Measurements from ENCODE around the gene CROCC2. TPM values are rescaled to one million over a fixed set of nuclear protein-coding genes. Genes with fewer than 3 reads are reported as not detected.

The CROCC2 gene
- total and polyA plus RNA-seq, 2 donors from 2014 or later: 0.13 TPM; not detected in 1

DNA sequence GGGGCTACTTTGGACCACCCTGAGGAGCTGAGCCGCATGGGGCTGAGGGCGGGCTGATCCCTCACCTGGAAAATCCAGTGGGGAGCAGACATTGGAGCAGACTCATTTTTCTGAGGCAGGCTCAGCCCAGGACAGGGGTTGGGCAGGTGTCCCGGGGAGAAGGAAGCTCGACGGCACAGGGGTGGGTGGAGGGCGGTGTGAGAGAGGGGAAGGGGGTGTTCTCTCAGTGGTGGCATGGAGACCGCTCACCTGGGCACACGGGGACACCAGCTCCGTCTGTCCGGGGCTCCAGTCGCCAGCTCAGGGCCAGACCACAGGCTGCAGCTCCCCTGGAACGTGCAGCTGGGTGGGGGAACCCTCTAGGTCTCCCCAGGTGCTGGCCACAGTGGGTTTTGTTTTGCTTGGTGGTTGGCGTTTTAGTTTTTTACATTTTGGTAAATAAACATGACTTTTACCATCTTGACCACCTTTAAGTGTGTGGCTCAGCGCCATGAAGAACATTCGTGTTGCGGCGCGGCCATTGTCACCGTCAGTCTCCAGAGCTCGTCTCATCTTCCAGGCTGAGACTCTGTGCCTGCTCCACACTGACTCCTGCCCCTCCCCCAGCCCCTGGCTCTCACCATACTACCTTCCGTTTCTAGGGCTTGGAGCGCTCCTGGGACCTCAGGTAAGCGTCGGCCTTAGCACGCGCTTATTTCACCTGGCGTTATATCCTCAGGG, 5.8 kb upstream of the CROCC2 start:
- FAIRE-seq (no peak), DNase-seq (no peak)
- H3K9ac ChIP-seq (ENCODE audit: low read length in 3 of 3): no peak overlapping the region
- TF ChIP-seq CTCF (IDR thresholded peaks at IDR 0.05; ENCODE audit: borderline replicate concordance, extremely low read depth, insufficient read depth): no peak
- H3K9me3 ChIP-seq (ENCODE audit: control insufficient read depth in 2 of 3, insufficient read depth in 1 of 3, low read length in 3 of 3): no peaks in the 10 kb centered on the region
- no peaks in the 10 kb centered on the region for H3K27me3 ChIP-seq (ENCODE audit: control insufficient read depth, insufficient read depth, low read length)
- no peak overlapping the region for H3K27ac ChIP-seq (ENCODE audit: low read depth in 2 of 2, low read length in 2 of 2)
- peaks cover 0 to 18% (median 0%) of the 10 kb centered on the region in 3 donors for H3K4me1 ChIP-seq (ENCODE audit: control insufficient read depth in 2 of 3, insufficient read depth in 2 of 3, low read depth in 1 of 3, low read length in 3 of 3)
- H3K4me3 ChIP-seq (ENCODE audit: low read length in 3 of 3): no peak overlapping the region
- H3K36me3 ChIP-seq (ENCODE audit: control insufficient read depth in 2 of 3, insufficient read depth in 3 of 3, low read length in 3 of 3): no peaks in the 10 kb centered on the region
- intact Hi-C loops (cut with DNase I): no loop called here

DNA sequence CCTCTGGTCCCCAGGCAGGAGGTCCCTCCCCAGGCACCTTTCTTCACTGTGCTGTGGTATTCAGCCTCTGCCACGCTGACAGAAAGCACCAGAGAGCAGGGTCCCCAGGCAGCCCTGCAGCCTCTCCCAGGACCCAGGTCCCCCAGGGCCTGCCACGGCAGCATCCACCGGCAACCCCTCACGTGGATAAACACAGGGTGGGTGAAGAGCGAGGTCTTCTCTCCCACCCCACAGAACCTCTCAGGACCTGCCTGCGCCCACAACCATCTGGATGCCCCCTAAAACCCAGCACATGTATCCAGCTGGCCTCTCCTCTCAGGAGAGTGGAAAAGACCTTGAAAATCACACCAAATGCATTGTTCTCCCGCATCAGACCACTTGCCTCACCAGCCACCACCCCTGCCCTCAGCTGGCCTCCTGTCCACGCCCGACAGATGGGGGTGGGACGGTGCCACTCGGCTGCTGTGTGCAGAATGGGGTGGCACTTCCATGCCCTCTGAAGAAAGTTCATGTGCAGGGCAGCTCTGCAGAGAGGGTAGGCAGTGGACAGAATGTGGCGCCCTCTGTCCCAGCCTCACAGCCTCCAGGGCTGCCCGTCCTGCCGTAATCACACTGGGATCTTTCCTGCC, 4.0 kb upstream of the CROCC2 start:
- DNase-seq: no peak
- H3K27me3 ChIP-seq (ENCODE audit: control insufficient read depth, insufficient read depth, low read length): no peaks in the 10 kb centered on the region
- intact Hi-C loops (cut with DNase I): no loop called here
- H3K36me3 ChIP-seq (ENCODE audit: control insufficient read depth in 2 of 3, insufficient read depth in 3 of 3, low read length in 3 of 3): no peaks in the 10 kb centered on the region
- no peak overlapping the region for H3K4me3 ChIP-seq (ENCODE audit: low read length in 3 of 3)
- H3K9me3 ChIP-seq (ENCODE audit: control insufficient read depth in 2 of 3, insufficient read depth in 1 of 3, low read length in 3 of 3): no peaks in the 10 kb centered on the region
- peaks cover 0 to 9% (median 0%) of the 10 kb centered on the region in 3 donors for H3K4me1 ChIP-seq (ENCODE audit: control insufficient read depth in 2 of 3, insufficient read depth in 2 of 3, low read depth in 1 of 3, low read length in 3 of 3)
- no peak overlapping the region for H3K9ac ChIP-seq (ENCODE audit: low read length in 3 of 3)
- no peak overlapping the region for H3K27ac ChIP-seq (ENCODE audit: low read depth in 2 of 2, low read length in 2 of 2)
- no peak for TF ChIP-seq CTCF (IDR thresholded peaks at IDR 0.05; ENCODE audit: borderline replicate concordance, extremely low read depth, insufficient read depth)
- FAIRE-seq: no peak

- no peaks in the 10 kb centered on the region for H3K9me3 ChIP-seq (ENCODE audit: control insufficient read depth in 2 of 3, insufficient read depth in 1 of 3, low read length in 3 of 3)
- no peak overlapping the region for H3K9ac ChIP-seq (ENCODE audit: low read length in 3 of 3)
- no peak for TF ChIP-seq CTCF (IDR thresholded peaks at IDR 0.05; ENCODE audit: borderline replicate concordance, extremely low read depth, insufficient read depth)
- intact Hi-C loops (cut with DNase I): no loop called here
- peaks cover 0 to 6% (median 0%) of the 10 kb centered on the region in 3 donors for H3K4me1 ChIP-seq (ENCODE audit: control insufficient read depth in 2 of 3, insufficient read depth in 2 of 3, low read depth in 1 of 3, low read length in 3 of 3)
- H3K27ac ChIP-seq (ENCODE audit: low read depth in 2 of 2, low read length in 2 of 2): no peak overlapping the region
- no peak overlapping the region for H3K4me3 ChIP-seq (ENCODE audit: low read length in 3 of 3)
- no peak for FAIRE-seq
- H3K27me3 ChIP-seq (ENCODE audit: control insufficient read depth, insufficient read depth, low read length): no peaks in the 10 kb centered on the region
- DNase-seq: peak in 1 of 5 donors; percentile 63
- H3K36me3 ChIP-seq (ENCODE audit: control insufficient read depth in 2 of 3, insufficient read depth in 3 of 3, low read length in 3 of 3): no peaks in the 10 kb centered on the region
Measured at GRCh38 chr2:240902615-240903041, 3.5 kb upstream of the CROCC2 start.
